Left ventricle myocardium inferior (tissue), 1 donor: ENCODE measurements around the gene RREB1. TPM values are rescaled to one million over a fixed set of nuclear protein-coding genes. Genes with fewer than 3 reads are reported as not detected.

Experiments used
- DNase-seq: peaks from one replicate; pipeline ENCODE4 v3.0.0-alpha.2; 2020
- H3K27ac ChIP-seq: fragments of 200-600 bp; replicated peaks from 2 replicates; pipeline ENCODE4 v1.8.0; 2021
- H3K27me3 ChIP-seq: fragments of 200-600 bp; 2 replicates; pipeline ENCODE4 v1.8.0; 2021; ENCODE audit warnings: low read depth
- H3K36me3 ChIP-seq: fragments of 200-600 bp; 2 replicates; pipeline ENCODE4 v1.8.0; 2021
- H3K4me1 ChIP-seq: fragments of 200-600 bp; 2 replicates; pipeline ENCODE4 v1.8.0; 2021
- H3K4me3 ChIP-seq: fragments of 200-600 bp; 2 replicates; pipeline ENCODE4 v1.8.0; 2021; ENCODE audit warnings: mild to moderate bottlenecking, moderate library complexity
- H3K9me3 ChIP-seq: fragments of 200-600 bp; replicated peaks from 2 replicates; pipeline ENCODE4 v1.8.0; 2021
- CTCF ChIP-seq: fragments of 200-600 bp; IDR thresholded peaks from 2 replicates; pipeline ENCODE4 v1.8.0; 2021; ENCODE audit warnings: antibody characterized with exemption, mild to moderate bottlenecking, borderline replicate concordance
- intact Hi-C: fragments of 100-400 bp; cut with micrococcal nuclease; formaldehyde crosslinking; loops from one replicate; pipeline ENCODE4 v1.11.0; 2022
- total RNA-seq: library from RNA; stranded (reverse); fragmentation: NEBNext Ultra II Directional; extraction: Animal tissue kit (Norgen Biotek cat#: 25700); gene quantifications from one replicate; pipeline ENCODE4 v1.2.1, GENCODE V29; 2021
- donor health status: DM: no; HTN: yes; CAD: no; lungs with severe emphysema.

The RREB1 gene
- total RNA-seq, 1 donor from 2014 or later = 33.3 TPM

- Histone ChIP-seq H3K4me3 (no peak overlapping the region), H3K27me3 (no peaks in the 10 kb centered on the region), H3K4me1 (no peaks in the 10 kb centered on the region), H3K36me3 (no peaks in the 10 kb centered on the region), H3K9me3 (peaks cover 5% of the 10 kb centered on the region), H3K27ac (no peak overlapping the region)
- intact Hi-C loops = no loop called here
- DNase-seq = no peak
- no peak for TF ChIP-seq CTCF
These were observed 159.3 kb downstream of the RREB1 start for GRCh38 chr6:7267071-7267465.

GRCh38 chr6:7267466-7268091 lies 159.8 kb downstream of the RREB1 start:
- H3K4me1 ChIP-seq = no peaks in the 10 kb centered on the region
- no peak overlapping the region for H3K4me3 ChIP-seq
- no peaks in the 10 kb centered on the region for H3K27me3 ChIP-seq
- no peak for DNase-seq
- TF ChIP-seq CTCF = no peak
- no peaks in the 10 kb centered on the region for H3K36me3 ChIP-seq
- no peak overlapping the region for H3K27ac ChIP-seq
- intact Hi-C loops = no loop called here
- H3K9me3 ChIP-seq = peaks cover 5% of the 10 kb centered on the region

- Histone ChIP-seq H3K4me3 (no peak overlapping the region), H3K27me3 (no peaks in the 10 kb centered on the region), H3K36me3 (no peaks in the 10 kb centered on the region), H3K27ac (no peak overlapping the region), H3K9me3 (peaks cover 5% of the 10 kb centered on the region), H3K4me1 (no peaks in the 10 kb centered on the region)
- intact Hi-C loops = no loop called here
- DNase-seq = no peak
- TF ChIP-seq CTCF = no peak
These were observed 160.6 kb downstream of the RREB1 start for GRCh38 chr6:7268362-7268761.

- Histone ChIP-seq H3K4me1 (no peaks in the 10 kb centered on the region), H3K27ac (no peak overlapping the region), H3K4me3 (no peak overlapping the region), H3K36me3 (no peaks in the 10 kb centered on the region), H3K27me3 (no peaks in the 10 kb centered on the region), H3K9me3 (peaks cover 5% of the 10 kb centered on the region)
- intact Hi-C loops = no loop called here
- no peak for DNase-seq
- no peak for TF ChIP-seq CTCF
These were observed 161.2 kb downstream of the RREB1 start for GRCh38 chr6:7268816-7269555.

- intact Hi-C loops = no loop called here
- peaks cover 5% of the 10 kb centered on the region for H3K9me3 ChIP-seq
These were observed 162.1 kb downstream of the RREB1 start for GRCh38 chr6:7269816-7270215.

More at GRCh38 chr6:7269816-7270215, 162.1 kb downstream of the RREB1 start:
- Histone ChIP-seq H3K27ac (no peak overlapping the region), H3K36me3 (no peaks in the 10 kb centered on the region), H3K4me3 (no peak overlapping the region), H3K27me3 (no peaks in the 10 kb centered on the region), H3K4me1 (no peaks in the 10 kb centered on the region)
- no peak for DNase-seq
- TF ChIP-seq CTCF = no peak
